Mesenchymal stem cell (in vitro differentiated cells and primary cell): Measurements from ENCODE around the gene PRAC1. TPM values are rescaled to one million over a fixed set of nuclear protein-coding genes. Genes with fewer than 3 reads are reported as not detected.

Source experiments
- small RNA-seq: library from polyadenylated mRNA; stranded (forward); fragments of <200 nt; extraction: miRNeasy Mini kit (QIAGEN cat#:217004); gene quantifications from one replicate; pipeline ENCODE3, GENCODE V24; 2013; ENCODE audit warnings: low read depth

The PRAC1 gene

Small RNA genes within 50 kb of the gene (small RNA-seq; reads per million reads assigned to genes)
- not detected for gene AC091179.2
- not detected for gene COX6B1P2
- gene MIR3185: not detected
- gene RF02132: not detected
- not detected for gene RF02133
- gene RN7SL125P: not detected
